Medulla oblongata (tissue), 1 donor: Measurements from ENCODE around the gene MYOM1.
"Not testable (repeated sequence)": the region's sequence is repeated elsewhere in the genome, so short reads cannot be mapped to it uniquely, and the experiment has no call there.

ENCODE experiments used
- DNase-seq: peaks from one replicate; pipeline ENCODE4 v3.0.0-alpha.2; 2015; ENCODE audit errors: extremely low spot score

MYOM1 gene

DNA sequence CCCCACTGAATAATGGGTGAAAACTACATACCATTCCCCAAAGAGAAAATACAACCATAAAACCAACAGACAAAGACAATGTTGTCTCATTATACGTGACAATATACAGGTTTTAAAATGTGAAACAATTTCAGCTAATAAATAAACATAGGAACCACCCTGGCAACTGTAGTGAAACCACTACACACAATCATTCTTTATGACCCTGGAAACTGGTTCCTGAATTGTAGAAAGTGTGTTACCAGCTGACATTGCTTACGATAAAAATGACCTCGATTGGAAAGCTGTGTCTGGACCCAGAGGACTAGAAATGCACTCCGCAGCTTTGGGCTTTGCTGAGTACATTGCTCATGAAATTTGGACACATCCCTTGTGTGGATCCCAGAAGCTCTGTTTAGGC lies 132.9 kb downstream of the MYOM1 start:
- no peak for DNase-seq

DNA sequence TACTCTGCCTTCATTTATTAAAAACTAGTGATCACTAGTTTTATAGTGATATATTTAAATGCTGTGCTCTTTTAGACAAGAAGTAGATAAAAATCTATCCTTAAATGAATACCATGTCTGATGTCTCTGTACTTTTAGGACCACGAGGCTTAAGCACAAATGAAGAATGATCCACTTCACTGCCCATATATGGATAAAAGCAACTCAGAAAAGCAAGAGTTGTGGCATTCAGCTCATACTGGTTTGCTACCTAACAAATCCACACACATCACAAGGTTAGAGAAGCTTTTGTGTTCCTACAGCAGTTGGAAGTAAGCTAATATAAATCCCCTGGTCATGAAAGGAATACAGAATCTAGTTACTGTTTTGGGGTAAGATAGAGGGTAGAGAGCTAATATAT lies 134.2 kb downstream of the MYOM1 start:
- DNase-seq, result no peak

DNA sequence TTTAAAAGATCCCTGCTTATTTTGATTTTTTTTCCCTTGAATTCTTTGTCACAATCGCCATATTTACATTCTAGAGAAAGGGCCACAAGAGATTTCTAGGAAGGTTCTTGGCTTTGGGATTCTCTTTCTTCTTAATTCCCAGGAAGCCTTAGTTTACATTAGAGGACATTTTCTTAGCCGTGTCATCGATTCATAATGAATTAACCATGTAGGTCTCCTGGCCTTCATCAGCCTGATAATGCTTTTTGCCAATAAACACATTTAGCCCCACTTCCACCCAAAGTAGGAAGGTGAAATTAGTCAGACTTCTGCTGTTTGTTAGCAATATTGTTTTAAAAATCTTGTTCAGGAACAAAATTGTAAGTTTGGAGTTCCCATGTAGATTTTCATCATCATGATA lies 135.6 kb downstream of the MYOM1 start:
- DNase-seq, result no peak

GRCh38 chr18:3083766-3084165 lies 136.0 kb downstream of the MYOM1 start:
- no peak for DNase-seq

DNA sequence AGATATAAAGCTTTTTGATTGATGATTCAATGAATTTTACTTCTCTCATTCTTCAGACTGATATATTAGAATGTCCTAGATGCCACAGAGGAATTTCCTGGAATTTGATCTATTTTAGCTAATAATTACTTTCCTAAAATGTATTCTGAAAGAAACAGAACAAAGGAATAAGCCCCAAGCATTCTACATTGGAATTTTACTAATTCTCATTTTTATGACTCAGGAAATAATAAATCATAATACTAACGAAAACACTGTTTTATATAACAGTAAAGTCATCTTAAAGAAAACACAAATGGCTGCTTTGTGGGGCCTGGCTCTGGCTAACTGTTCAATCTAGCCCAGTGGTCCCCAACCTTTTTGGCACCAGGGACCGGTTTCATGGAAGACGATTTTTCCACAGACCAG lies 138.2 kb downstream of the MYOM1 start:
- DNase-seq, result no peak

DNA sequence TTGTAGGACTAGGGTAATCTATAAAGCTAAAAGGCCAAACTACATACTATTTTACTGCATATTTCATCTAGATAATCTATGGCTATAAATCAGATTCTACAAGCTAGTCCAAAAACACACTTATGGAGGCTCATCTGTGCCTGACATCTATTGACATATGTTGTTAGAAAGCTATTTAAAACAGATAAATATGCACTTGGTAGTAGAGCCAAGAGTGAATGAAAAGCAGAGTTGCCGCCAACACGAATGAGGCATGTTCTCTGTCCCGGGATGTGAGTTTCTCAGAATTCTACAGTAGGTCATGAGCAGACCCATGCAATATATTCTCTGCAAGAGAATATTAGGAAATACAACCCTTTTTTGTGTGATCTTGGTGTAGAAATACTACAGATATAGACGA lies 140.1 kb downstream of the MYOM1 start:
- no peak for DNase-seq

DNA sequence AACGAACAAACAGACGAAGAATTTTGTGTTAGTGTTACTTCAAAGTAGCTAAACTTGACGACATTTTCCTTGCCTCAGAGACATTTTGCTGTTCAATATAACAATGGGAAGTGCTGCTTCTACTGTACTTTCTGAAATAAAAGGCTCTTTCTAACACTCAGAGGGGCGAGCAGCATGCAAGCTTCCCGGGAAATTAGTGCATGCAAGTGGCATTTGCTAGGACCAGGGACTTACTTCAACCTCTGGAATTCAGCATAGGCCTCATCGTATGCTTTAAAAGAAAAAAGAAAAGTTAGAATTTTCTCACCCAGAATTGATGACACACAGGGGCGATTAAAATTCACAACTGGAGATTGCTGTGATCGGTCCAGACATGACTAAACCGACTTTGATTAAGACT lies 144.3 kb downstream of the MYOM1 start:
- no peak for DNase-seq

GRCh38 chr18:3074087-3074486 lies 145.7 kb downstream of the MYOM1 start:
- no peak for DNase-seq

- DNase-seq, result not testable (repeated sequence)
These were observed 146.4 kb downstream of the MYOM1 start for GRCh38 chr18:3073353-3073752.

GRCh38 chr18:3071676-3072075 lies 148.1 kb downstream of the MYOM1 start:
- DNase-seq, result no peak

DNA sequence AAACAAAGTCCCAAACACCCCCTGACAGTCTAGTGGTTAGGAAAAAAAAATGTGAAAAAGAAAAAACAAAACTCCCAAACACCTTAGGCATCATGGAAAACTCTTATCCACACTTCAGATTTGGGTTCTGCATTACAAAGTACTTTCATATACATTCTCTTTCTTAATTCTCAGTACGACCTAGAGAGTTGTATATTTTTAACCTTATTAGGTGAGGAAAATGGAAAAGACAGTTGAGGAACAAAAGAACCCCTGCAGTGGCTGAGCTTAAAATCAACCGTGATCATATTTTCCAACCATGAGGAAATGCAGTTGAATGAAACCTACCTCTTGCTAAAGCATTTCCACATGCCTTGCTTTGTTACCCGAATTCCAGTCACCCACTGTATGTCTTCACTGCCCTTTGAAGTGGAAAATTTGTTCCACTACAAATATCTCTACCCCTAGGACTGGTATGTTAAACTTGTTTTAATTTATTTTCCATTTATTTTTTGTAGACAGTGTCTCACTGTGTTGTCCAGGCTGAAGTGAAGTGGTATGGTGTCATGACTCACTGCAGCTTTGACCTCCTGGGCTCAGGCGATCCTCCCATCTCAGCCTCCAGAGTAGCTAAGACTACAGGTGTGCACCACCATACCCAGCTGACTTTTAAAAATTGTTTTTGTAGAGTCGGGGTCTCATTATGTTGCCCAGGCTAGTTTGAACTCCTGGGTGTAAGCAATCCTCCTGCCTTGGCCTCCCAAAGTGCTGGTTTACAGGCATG lies 149.9 kb downstream of the MYOM1 start:
- DNase-seq, result no peak

GRCh38 chr18:3067722-3068121 lies 152.0 kb downstream of the MYOM1 start:
- DNase-seq, result no peak

DNA sequence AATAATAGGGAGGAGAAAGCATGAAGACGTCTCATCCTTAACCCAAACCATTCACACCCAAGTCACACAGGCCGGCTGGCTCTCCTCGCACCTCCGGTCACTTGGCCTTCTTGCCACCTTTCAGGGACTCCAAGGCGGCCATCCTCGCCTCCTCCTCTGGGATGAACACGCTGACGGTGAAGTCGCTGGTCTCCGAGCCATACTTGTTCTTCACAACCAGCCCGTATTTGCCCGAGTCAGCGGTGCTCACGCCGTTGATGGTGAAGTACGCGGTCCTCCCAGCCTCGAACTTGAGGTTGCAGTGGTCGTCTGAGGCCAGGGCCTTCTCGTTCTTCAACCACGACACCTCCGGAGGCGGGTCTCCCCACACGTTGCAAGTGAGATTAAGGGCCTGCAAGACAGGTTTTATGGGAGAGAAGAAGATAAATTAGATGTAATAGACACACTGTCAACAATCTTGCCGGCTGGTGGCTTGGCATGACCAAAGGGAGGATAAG lies 152.6 kb downstream of the MYOM1 start:
- no peak for DNase-seq

GRCh38 chr18:3066341-3067110 lies 153.2 kb downstream of the MYOM1 start:
- no peak for DNase-seq

DNA sequence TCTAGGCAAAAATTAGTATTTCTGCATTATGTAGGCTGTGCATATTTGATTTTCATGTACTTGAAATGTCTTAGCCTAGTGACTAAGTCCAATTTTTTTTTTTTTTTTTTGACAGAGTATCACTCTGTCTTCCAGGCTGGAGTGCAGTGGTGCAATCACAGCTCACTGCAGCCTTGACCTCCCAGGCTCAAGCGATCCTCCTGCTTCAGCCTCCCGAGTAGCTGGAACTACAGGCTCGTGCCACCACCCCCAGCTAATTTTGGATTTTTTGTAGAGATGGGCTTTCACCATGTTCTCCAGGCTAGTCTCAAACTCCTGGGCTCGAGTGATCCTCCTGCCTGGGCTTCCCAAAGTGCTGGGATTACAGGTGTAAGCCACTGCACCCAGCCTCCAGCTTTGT lies 156.0 kb downstream of the MYOM1 start:
- not testable (repeated sequence) for DNase-seq

GRCh38 chr18:3062798-3063680 lies 156.7 kb downstream of the MYOM1 start:
- DNase-seq, result peak; percentile 87

GRCh38 chr18:3061581-3062312 lies 158.0 kb downstream of the MYOM1 start:
- no peak for DNase-seq

DNA sequence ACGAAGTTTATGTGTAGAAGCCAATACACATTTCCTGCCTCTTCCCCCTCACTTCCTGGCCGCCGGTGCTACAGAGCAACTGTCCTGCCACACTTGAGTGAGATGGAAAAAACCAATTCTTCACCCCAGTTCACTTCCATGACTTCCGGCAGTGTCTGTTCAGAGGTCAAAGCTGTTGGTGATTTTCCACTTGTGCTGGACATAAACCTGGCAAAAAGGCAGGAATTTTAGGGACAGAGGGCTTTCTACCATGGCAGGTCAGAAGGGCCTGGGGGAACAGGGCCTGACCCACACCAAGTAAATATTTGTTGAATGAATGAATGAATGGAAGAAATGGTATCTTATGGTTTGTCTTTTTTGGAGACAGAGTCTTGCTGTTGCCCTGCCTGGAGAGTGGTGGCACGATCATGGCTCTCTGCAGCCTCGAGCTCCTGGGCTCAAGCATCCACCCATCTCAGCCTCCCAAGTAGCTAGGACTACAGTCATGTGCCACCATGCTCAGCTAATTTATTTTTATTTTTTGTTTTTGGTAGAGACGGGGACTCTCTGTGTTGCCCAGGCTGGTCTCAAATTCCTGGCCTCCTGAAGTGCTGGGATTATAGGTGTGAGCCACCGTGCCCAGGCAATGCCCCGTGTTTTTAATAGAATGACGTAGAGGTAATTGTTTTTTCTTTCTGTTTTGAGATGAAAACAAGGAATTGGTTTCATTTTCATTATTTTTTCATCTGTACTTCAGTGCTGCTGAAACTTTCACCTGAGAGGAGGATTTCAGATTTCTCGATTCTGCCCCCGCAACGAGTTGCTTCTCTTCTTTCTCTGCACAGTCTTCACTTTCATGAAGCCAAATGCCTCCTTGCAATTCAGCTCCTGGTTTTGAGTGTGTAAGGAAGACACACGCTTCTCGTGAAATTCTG lies 158.8 kb downstream of the MYOM1 start:
- no peak for DNase-seq

DNA sequence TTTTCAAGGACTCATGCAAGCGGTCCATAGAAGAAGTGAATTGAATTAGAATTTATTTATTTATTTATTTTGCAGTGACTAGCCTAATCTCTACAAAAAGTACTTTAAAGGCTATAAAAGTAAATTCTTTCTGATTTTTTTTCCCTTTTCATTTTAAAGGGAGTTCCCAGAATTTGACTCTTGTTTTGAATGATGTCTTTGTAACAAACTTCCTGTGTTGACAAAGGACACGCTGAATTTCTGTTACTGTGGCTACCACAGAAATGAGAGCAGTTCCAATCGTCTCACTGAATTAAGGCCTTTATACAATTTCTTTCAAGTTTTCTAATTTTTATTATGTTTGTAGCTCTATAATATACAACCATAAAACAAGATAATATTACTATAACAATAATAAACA lies 160.5 kb downstream of the MYOM1 start:
- peak; percentile 55 for DNase-seq
